Measurements from ENCODE around the gene DUSP6.

The DUSP6 gene

GRCh38 chr12:89328151-89329030 is 23.9 kb downstream of the DUSP6 start:
- DNase-seq (ENCODE audit: low spot score), result no peak

- no peak for DNase-seq (ENCODE audit: low spot score)
Observed at GRCh38 chr12:89327486-89328094, 24.7 kb downstream of the DUSP6 start.

- no peak for DNase-seq (ENCODE audit: low spot score)
Observed at GRCh38 chr12:89326239-89327040, 25.9 kb downstream of the DUSP6 start.

GRCh38 chr12:89325495-89325894 is 26.8 kb downstream of the DUSP6 start:
- DNase-seq (ENCODE audit: low spot score), result no peak

- DNase-seq (ENCODE audit: low spot score), result no peak
Observed at GRCh38 chr12:89324437-89324836, 27.9 kb downstream of the DUSP6 start.

- no peak for DNase-seq (ENCODE audit: low spot score)
Observed at GRCh38 chr12:89323568-89324218, 28.6 kb downstream of the DUSP6 start.

GRCh38 chr12:89320735-89321134 is 31.6 kb downstream of the DUSP6 start:
- no peak for DNase-seq (ENCODE audit: low spot score)

- no peak for DNase-seq (ENCODE audit: low spot score)
Observed at GRCh38 chr12:89319606-89320005, 32.7 kb downstream of the DUSP6 start.

- no peak for DNase-seq (ENCODE audit: low spot score)
Observed at GRCh38 chr12:89319122-89319521, 33.2 kb downstream of the DUSP6 start.

- no peak for DNase-seq (ENCODE audit: low spot score)
Observed at GRCh38 chr12:89316705-89317139, 35.6 kb downstream of the DUSP6 start.

- no peak for DNase-seq (ENCODE audit: low spot score)
Observed at GRCh38 chr12:89314060-89314761, 38.1 kb downstream of the DUSP6 start.

- no peak for DNase-seq (ENCODE audit: low spot score)
Observed at GRCh38 chr12:89311703-89312293, 40.5 kb downstream of the DUSP6 start.

GRCh38 chr12:89309815-89310214 is 42.5 kb downstream of the DUSP6 start:
- DNase-seq (ENCODE audit: low spot score), result no peak

GRCh38 chr12:89309440-89309802 is 42.9 kb downstream of the DUSP6 start:
- peak; percentile 6 for DNase-seq (ENCODE audit: low spot score)

- no peak for DNase-seq (ENCODE audit: low spot score)
Observed at GRCh38 chr12:89307474-89308253, 44.6 kb downstream of the DUSP6 start.

- no peak for DNase-seq (ENCODE audit: low spot score)
Observed at GRCh38 chr12:89306827-89307473, 45.4 kb downstream of the DUSP6 start.

GRCh38 chr12:89305373-89305772 is 46.9 kb downstream of the DUSP6 start:
- DNase-seq (ENCODE audit: low spot score), result no peak

- DNase-seq (ENCODE audit: low spot score), result no peak
Observed at GRCh38 chr12:89299931-89300330, 52.4 kb downstream of the DUSP6 start.

- no peak for DNase-seq (ENCODE audit: low spot score)
Observed at GRCh38 chr12:89299417-89299816, 52.9 kb downstream of the DUSP6 start.
